Esophagus muscularis mucosa (tissue), 4 donors: ENCODE data around the gene ERLIN1. TPM values are rescaled to one million over a fixed set of nuclear protein-coding genes. Genes with fewer than 3 reads are reported as not detected.

Experiments used
- DNase-seq: peaks from one replicate; pipeline ENCODE4 v3.0.0-alpha.2; 2017; ENCODE audit errors: extremely low spot score
- H3K27ac ChIP-seq, 4 donors: fragments of 200-600 bp; sonication (generic); replicated peaks in 1 of 4; 1 replicate in 3 of 4; 2 replicates in 1 of 4; pipeline ENCODE4 v1.5.1; 2016 to 2019; ENCODE audit warnings: mild to moderate bottlenecking in 1 of 4
- H3K27me3 ChIP-seq, 4 donors: fragments of 200-600 bp; sonication (generic); one replicate each; pipeline versions ENCODE4 v1.5.1 to v1.6.0; 2016 to 2019
- H3K36me3 ChIP-seq, 4 donors: fragments of 200-600 bp; sonication (generic); one replicate each; pipeline ENCODE4 v1.5.1; 2016 to 2019
- H3K4me1 ChIP-seq, 4 donors: fragments of 200-600 bp; sonication (generic); one replicate each; pipeline ENCODE4 v1.5.1; 2016 to 2019
- H3K4me3 ChIP-seq, 4 donors: fragments of 200-600 bp; sonication (generic); 1 replicate in 2 of 4; 2 replicates in 2 of 4; pipeline ENCODE4 v1.5.1; 2016 to 2019; ENCODE audit warnings: mild to moderate bottlenecking in 4 of 4, moderate library complexity in 1 of 4
- H3K9me3 ChIP-seq, 4 donors: fragments of 200-600 bp; sonication (generic); 1 replicate in 3 of 4; 2 replicates in 1 of 4; pipeline ENCODE4 v1.5.1; 2016 to 2019
- CTCF ChIP-seq, 3 experiments: fragments of 200-600 bp in 2 of 3; fragments of 450-650 bp in 1 of 3; sonication (generic) in 2 of 3; IDR thresholded peaks; one replicate each; pipeline ENCODE4 v1.5.1; 2017 to 2019; ENCODE audit warnings: antibody characterized with exemption in 3 of 3, mild to moderate bottlenecking in 2 of 3, moderate library complexity in 1 of 3
- EP300 ChIP-seq: sonication (generic); formaldehyde crosslinking; IDR thresholded peaks from one replicate; pipeline ENCODE4 v1.6.1; 2017; ENCODE audit warnings: antibody characterized with exemption
- POLR2A ChIP-seq: fragments of 450-650 bp; IDR thresholded peaks from one replicate; pipeline ENCODE4 v1.6.1; 2017; ENCODE audit warnings: antibody characterized with exemption, moderate library complexity, mild to moderate bottlenecking, low read depth
- POLR2AphosphoS5 ChIP-seq, 2 donors: sonication (generic); formaldehyde crosslinking; IDR thresholded peaks; one replicate each; pipeline ENCODE4 v1.6.1; 2017; ENCODE audit warnings: antibody characterized with exemption in 2 of 2
- WGBS: methylation state at CpG from one replicate; pipeline ENCODE4 v1.1.5; 2018; 5-methylcytosine and 5-hydroxymethylcytosine counted together
- intact Hi-C: fragments of 100-400 bp; cut with DNase I; formaldehyde crosslinking; loops from one replicate; pipeline ENCODE4 v1.15.1; 2023
- total RNA-seq, 4 donors: library from RNA; depleted of rRNA; stranded (reverse); fragments of >200 nt; gene quantifications; one replicate each; pipeline versions ENCODE4 v1.1.0 to v1.2.1, GENCODE V29; 2016

ERLIN1 gene
- total RNA-seq: 10 to 100 TPM in 3 of 4 donors, 1 to 10 TPM in 1; 8.3 to 14.4 (median 13.6) TPM

- 1% methylated on average over 17 of the region's 65 CpGs for WGBS
- no peak for TF ChIP-seq EP300
- peak; percentile 73 to 85 for TF ChIP-seq POLR2AphosphoS5 (IDR thresholded peaks at IDR 0.05)
- peak; percentile 26 for TF ChIP-seq POLR2A
- peak in 1 of 3 experiments; percentile 21 for TF ChIP-seq CTCF (IDR thresholded peaks at IDR 0.05)
- intact Hi-C loops: loop anchor here (5.0 kb wide), 1 partner anchor 42 kb away; the partner anchor contains the start of gene CHUK
- H3K4me1 ChIP-seq: peaks cover 19 to 31% (median 28%) of the 10 kb centered on the region in 4 donors
- peak; percentile 95 for DNase-seq
- H3K4me3 ChIP-seq: peak within 1 kb of the TSS; percentile 71 to 86 (median 84)
- H3K9me3 ChIP-seq: no peaks in the 10 kb centered on the region
- H3K36me3 ChIP-seq: peaks cover 8 to 37% (median 21%) of the 10 kb centered on the region in 4 donors
- no peaks in the 10 kb centered on the region for H3K27me3 ChIP-seq
- H3K27ac ChIP-seq: peak within 1 kb of the TSS; percentile 82 to 87 (median 84)
Measured at GRCh38 chr10:100185364-100186252, at the start of gene ERLIN1. Gene ERLIN1 (minus strand): TSS chr10:100186029. CDS start chr10:100185626, 403 bp downstream.

GRCh38 chr10:100232101-100232500 lies 46.3 kb upstream of the ERLIN1 start:
- intact Hi-C loops: no loop called here
- TF ChIP-seq POLR2A (no peak), POLR2AphosphoS5 (IDR thresholded peaks at IDR 0.05) (no peak), EP300 (no peak), CTCF (IDR thresholded peaks at IDR 0.05) (no peak)
- peaks cover 35 to 58% (median 51%) of the 10 kb centered on the region in 4 donors for H3K36me3 ChIP-seq

GRCh38 chr10:100229819-100230422 lies 44.1 kb upstream of the ERLIN1 start:
- Histone ChIP-seq H3K27ac (peak overlapping the region; percentile 77 to 88 (median 84)), H3K4me3 (peak overlapping the region; percentile 92 to 97 (median 94)), H3K9me3 (no peaks in the 10 kb centered on the region), H3K36me3 (peaks cover 22 to 45% (median 40%) of the 10 kb centered on the region in 4 donors), H3K4me1 (peaks cover 13 to 25% (median 20%) of the 10 kb centered on the region in 4 donors), H3K27me3 (no peaks in the 10 kb centered on the region)
- TF ChIP-seq POLR2AphosphoS5 (IDR thresholded peaks at IDR 0.05) (no peak), EP300 (no peak), CTCF (IDR thresholded peaks at IDR 0.05) (no peak), POLR2A (no peak)
- intact Hi-C loops: loop anchor here (5.0 kb wide), 1 partner anchor 43 kb away; the partner anchor contains the start of gene ERLIN1
- 54% methylated on average over 21 of the region's 21 CpGs for WGBS
- DNase-seq: no peak

More at GRCh38 chr10:100232101-100232500, 46.3 kb upstream of the ERLIN1 start:
- 55% methylated on average over 2 of the region's 2 CpGs for WGBS
- no peak overlapping the region for H3K4me3 ChIP-seq
- H3K4me1 ChIP-seq: peaks cover 13 to 24% (median 20%) of the 10 kb centered on the region in 4 donors
- DNase-seq: no peak
- no peak overlapping the region for H3K27ac ChIP-seq
- no peaks in the 10 kb centered on the region for H3K27me3 ChIP-seq
- no peaks in the 10 kb centered on the region for H3K9me3 ChIP-seq

DNA sequence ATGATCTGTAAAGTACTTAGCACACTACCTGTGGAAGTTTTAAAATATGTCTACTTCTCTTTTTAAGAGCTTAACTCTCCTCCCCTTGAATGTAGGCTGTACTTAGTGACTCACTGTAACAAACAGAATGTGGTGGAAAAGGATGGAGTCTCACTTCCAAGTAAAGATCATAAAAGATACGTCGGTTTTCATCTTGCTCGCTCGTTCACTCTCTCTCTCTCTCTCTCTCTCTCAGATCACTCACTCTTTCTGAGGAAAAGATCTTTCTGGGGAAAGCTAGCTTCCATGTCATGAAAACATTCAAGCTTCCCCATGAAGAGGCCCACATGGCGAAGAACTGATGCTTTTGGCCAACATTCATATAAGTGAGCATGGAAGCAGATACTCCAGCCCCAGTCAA lies 38.0 kb upstream of the ERLIN1 start:
- no peak for DNase-seq
- Histone ChIP-seq H3K36me3 (peaks cover 27 to 72% (median 67%) of the 10 kb centered on the region in 4 donors), H3K4me1 (peaks cover 9 to 17% (median 13%) of the 10 kb centered on the region in 4 donors), H3K9me3 (no peaks in the 10 kb centered on the region), H3K27ac (no peak overlapping the region), H3K4me3 (no peak overlapping the region), H3K27me3 (no peaks in the 10 kb centered on the region)
- intact Hi-C loops: no loop called here
- TF ChIP-seq CTCF (IDR thresholded peaks at IDR 0.05): no peak
- TF ChIP-seq EP300: no peak
- no peak for TF ChIP-seq POLR2A
- TF ChIP-seq POLR2AphosphoS5 (IDR thresholded peaks at IDR 0.05): no peak
- WGBS: 95% methylated on average over 5 of the region's 5 CpGs
